H1 (cell line): ENCODE results near the gene RBM24. TPM values are rescaled to one million over a fixed set of nuclear protein-coding genes. Genes with fewer than 3 reads are reported as not detected.

Experiments
- CTCF ChIA-PET: fragments of 300-600 bp; sonication (Branson Sonifier 250); formaldehyde crosslinking; loops from one replicate; lab custom pipeline; 2021; ENCODE audit not compliant: partially characterized antibody; lab: Charles Lee
- POLR2A ChIA-PET: fragments of 300-600 bp; sonication (Branson Sonifier 250); formaldehyde crosslinking; loops from one replicate; lab custom pipeline; 2021; ENCODE audit warnings: inconsistent platforms; ENCODE audit not compliant: partially characterized antibody; lab: Charles Lee
- DNase-seq, 2 experiments: peaks; one replicate each; pipeline versions ENCODE4 v3.0.0 to v3.0.0-alpha.2; 2010 to 2022; ENCODE audit warnings: low spot score in 2 of 2, low read depth in 1 of 2, mixed read lengths in 1 of 2
- FAIRE-seq: peaks from 2 replicates; lab custom pipeline; 2011; peaks lifted over from hg19 to GRCh38; lab: Jason Lieb, UNC
- H2AFZ ChIP-seq: 2 replicates; pipeline ENCODE4 v1.8.1; 2012; ENCODE audit warnings: low read length, inconsistent platforms
- H2AK5ac ChIP-seq: 2 replicates; pipeline ENCODE4 v1.6.1; 2013; ENCODE audit warnings: low read depth, low read length
- H2BK120ac ChIP-seq: replicated peaks from 2 replicates; pipeline ENCODE3; 2013; ENCODE audit warnings: low read depth, low read length, inconsistent platforms
- H2BK12ac ChIP-seq: 2 replicates; pipeline ENCODE4 v1.6.1; 2013; ENCODE audit warnings: low read depth, low read length
- H2BK15ac ChIP-seq: 2 replicates; pipeline ENCODE4 v1.6.1; 2013; ENCODE audit warnings: low read length
- H2BK20ac ChIP-seq: 2 replicates; pipeline ENCODE4 v1.6.1; 2013; ENCODE audit warnings: low read length
- H2BK5ac ChIP-seq: 2 replicates; pipeline ENCODE4 v1.6.1; 2013; ENCODE audit warnings: low read depth, low read length
- H3K14ac ChIP-seq: 2 replicates; pipeline ENCODE4 v1.6.1; 2013; ENCODE audit warnings: inconsistent platforms; ENCODE audit not compliant: insufficient read length
- H3K18ac ChIP-seq: 2 replicates; pipeline ENCODE4 v1.6.1; 2013; ENCODE audit warnings: low read length; ENCODE audit errors: extremely low read depth
- H3K23ac ChIP-seq: 2 replicates; pipeline ENCODE4 v1.6.1; 2013; ENCODE audit warnings: inconsistent platforms; ENCODE audit not compliant: insufficient read length
- H3K23me2 ChIP-seq: 2 replicates; pipeline ENCODE4 v1.6.1; 2013; ENCODE audit warnings: low read depth, low read length
- H3K27ac ChIP-seq: 2 replicates; pipeline ENCODE4 v1.6.1; 2011; ENCODE audit warnings: low read depth, low read length, inconsistent platforms
- H3K27me3 ChIP-seq, 4 experiments: replicated peaks in 1 of 4; 1 replicate in 1 of 4; 2 replicates in 3 of 4; pipeline versions ENCODE4 v1.6.1 to v1.8.1; 2011 to 2013; ENCODE audit warnings: low read length in 3 of 4, mild to moderate bottlenecking in 3 of 4, inconsistent platforms in 2 of 4, mixed read lengths in 2 of 4, moderate library complexity in 1 of 4; ENCODE audit not compliant: control insufficient read depth in 3 of 4, insufficient read depth in 3 of 4; ENCODE audit errors: extremely low read depth in 1 of 4
- H3K36me3 ChIP-seq, 4 experiments: 2 replicates each; pipeline versions ENCODE4 v1.6.1 to v1.8.1; 2011 to 2013; ENCODE audit warnings: mild to moderate bottlenecking in 4 of 4, low read length in 3 of 4, moderate library complexity in 2 of 4, control low read depth in 1 of 4, inconsistent platforms in 1 of 4; ENCODE audit not compliant: insufficient read depth in 4 of 4, control insufficient read depth in 2 of 4
- H3K4ac ChIP-seq: replicated peaks from 2 replicates; pipeline ENCODE3; 2013; ENCODE audit warnings: low read length, low read depth, mixed read lengths, inconsistent platforms; ENCODE audit not compliant: insufficient read length
- H3K4me1 ChIP-seq, 4 experiments: replicated peaks in 1 of 4; 1 replicate in 1 of 4; 2 replicates in 3 of 4; pipeline versions ENCODE4 v1.6.1 to v1.8.1; 2011 to 2013; ENCODE audit warnings: low read length in 3 of 4, inconsistent platforms in 2 of 4, mixed read lengths in 1 of 4; ENCODE audit not compliant: insufficient read depth in 4 of 4, control insufficient read depth in 3 of 4
- H3K4me2 ChIP-seq, 2 experiments: 2 replicates each; pipeline versions ENCODE4 v1.6.1 to v1.8.1; 2011 to 2013; ENCODE audit warnings: low read depth in 2 of 2, low read length in 2 of 2, control low read depth in 1 of 2, inconsistent platforms in 1 of 2, mild to moderate bottlenecking in 1 of 2; ENCODE audit not compliant: insufficient read depth in 1 of 2
- H3K4me3 ChIP-seq, 4 experiments: fragments of 200-600, 300-600 bp in 1 of 4; sonication (generic), shearing (Covaris generic), sonication (Bioruptor Twin) in 1 of 4; 2 replicates each; pipeline versions ENCODE4 v1.5.1 to v1.8.1; 2011 to 2016; ENCODE audit warnings: low read length in 4 of 4, low read depth in 3 of 4, control low read depth in 2 of 4, inconsistent platforms in 2 of 4, mild to moderate bottlenecking in 2 of 4, mixed read lengths in 1 of 4, moderate library complexity in 1 of 4; ENCODE audit not compliant: insufficient read depth in 2 of 4; ENCODE audit errors: extremely low read depth in 1 of 4
- H3K56ac ChIP-seq: replicated peaks from 2 replicates; pipeline ENCODE3; 2013; ENCODE audit warnings: low read depth, mild to moderate bottlenecking, mixed read lengths, low read length, inconsistent platforms; ENCODE audit not compliant: insufficient read length
- H3K79me1 ChIP-seq: 2 replicates; pipeline ENCODE4 v1.6.1; 2013; ENCODE audit warnings: low read depth, low read length, control low read depth
- H3K79me2 ChIP-seq, 2 experiments: 2 replicates each; pipeline versions ENCODE4 v1.6.1 to v1.8.1; 2012 to 2013; ENCODE audit warnings: low read length in 2 of 2, mild to moderate bottlenecking in 2 of 2, inconsistent platforms in 1 of 2; ENCODE audit not compliant: insufficient read depth in 2 of 2, control insufficient read depth in 1 of 2
- H3K9ac ChIP-seq, 4 experiments: replicated peaks in 1 of 4; 1 replicate in 1 of 4; 2 replicates in 3 of 4; pipeline versions ENCODE4 v1.6.1 to v1.8.1; 2011 to 2013; ENCODE audit warnings: low read depth in 3 of 4, low read length in 3 of 4, control low read depth in 2 of 4, mild to moderate bottlenecking in 2 of 4, moderate library complexity in 2 of 4, inconsistent platforms in 1 of 4; ENCODE audit errors: extremely low read depth in 1 of 4
- H3K9me3 ChIP-seq, 2 experiments: 2 replicates each; pipeline versions ENCODE4 v1.6.1 to v1.8.1; 2012 to 2013; ENCODE audit warnings: mild to moderate bottlenecking in 2 of 2, moderate library complexity in 2 of 2, control low read depth in 1 of 2, inconsistent platforms in 1 of 2, low read depth in 1 of 2, low read length in 1 of 2, mixed read lengths in 1 of 2; ENCODE audit not compliant: insufficient read depth in 2 of 2
- H4K20me1 ChIP-seq, 2 experiments: replicated peaks in 1 of 2; 2 replicates each; pipeline versions ENCODE3 to v1.8.1; 2011 to 2013; ENCODE audit warnings: inconsistent platforms in 2 of 2, low read length in 2 of 2, mild to moderate bottlenecking in 1 of 2; ENCODE audit not compliant: insufficient read depth in 2 of 2, control insufficient read depth in 1 of 2
- H4K5ac ChIP-seq: 2 replicates; pipeline ENCODE4 v1.6.1; 2013; ENCODE audit warnings: low read length, low read depth, mixed read lengths, inconsistent platforms; ENCODE audit not compliant: insufficient read length
- H4K8ac ChIP-seq: 2 replicates; pipeline ENCODE4 v1.8.0; 2013; ENCODE audit warnings: mild to moderate bottlenecking, moderate library complexity, low read length, inconsistent platforms; ENCODE audit not compliant: insufficient read depth; ENCODE audit errors: extremely low read depth
- H4K91ac ChIP-seq: replicated peaks from 2 replicates; pipeline ENCODE3; 2013; ENCODE audit warnings: low read length, mixed read lengths, inconsistent platforms; ENCODE audit not compliant: insufficient read length
- NANOG ChIP-seq: IDR thresholded peaks from 2 replicates; pipeline ENCODE4 v1.6.1; 2011; ENCODE audit warnings: low read length, low read depth, mild to moderate bottlenecking, inconsistent platforms; ENCODE audit not compliant: insufficient read depth, poor library complexity, severe bottlenecking
- TAF1 ChIP-seq: IDR thresholded peaks from 2 replicates; pipeline ENCODE4 v1.6.1; 2011; ENCODE audit warnings: mild to moderate bottlenecking, low read depth, low read length
- WGBS, 2 experiments: shearing (Covaris generic) in 1 of 2; methylation state at CpG; one replicate each; pipeline versions ENCODE4 v1.1.6 to v1.1.7; 2013 to 2015; ENCODE audit warnings: low lambda C conversion rate in 2 of 2, mixed read lengths in 2 of 2, inconsistent platforms in 1 of 2, low coverage in 1 of 2, missing lambda C conversion rate in 1 of 2; ENCODE audit not compliant: insufficient replicate concordance in 2 of 2, insufficient coverage in 1 of 2, insufficient read length in 1 of 2; ENCODE audit errors: extremely low coverage in 1 of 2, missing lambda C conversion rate in 1 of 2; 5-methylcytosine and 5-hydroxymethylcytosine counted together
- polyA plus RNA-seq, 7 experiments: library from polyadenylated mRNA; depleted of rRNA in 3 of 7; stranded (reverse) in 5 of 7; unstranded in 2 of 7; fragments of >200 nt in 5 of 7; fragments of 200-250 nt in 2 of 7; gene quantifications; 1 replicate in 5 of 7; 2 replicates in 1 of 7; 4 replicates in 1 of 7; pipeline versions ENCODE4 v1.2.1 to v1.2.3, GENCODE V29; 2011 to 2013; ENCODE audit warnings: missing spikeins in 2 of 7, mixed read lengths in 2 of 7
- total RNA-seq: library from RNA; stranded (reverse); fragmentation: NEBNext Ultra II Directional; extraction: Animal tissue kit (Norgen Biotek cat#: 25700); gene quantifications from 2 replicates; pipeline ENCODE4 v1.2.1, GENCODE V29; 2021

Gene RBM24
- total and polyA plus RNA-seq, 2 of the 8 experiments (the other 6 are each of a cell fraction or from before 2014, with no cell fraction given), result 0.52 to 2.6 TPM

DNA sequence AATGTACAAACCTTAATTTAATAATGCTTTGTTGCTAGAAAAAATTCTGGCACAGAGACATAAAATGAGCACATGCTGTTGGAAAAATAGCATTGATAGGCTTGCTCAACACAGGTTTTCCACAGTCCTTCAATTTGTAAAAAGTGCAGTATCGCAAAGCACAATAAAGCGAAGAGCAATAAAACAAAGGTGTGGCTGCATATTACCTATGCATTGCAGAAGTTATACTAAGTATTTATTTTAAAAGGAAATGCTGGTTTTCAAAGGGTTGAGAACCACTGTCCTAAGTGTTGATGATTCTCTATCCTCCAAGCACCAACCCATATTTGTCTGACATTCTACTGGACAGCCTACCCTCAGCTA lies 58.1 kb downstream of the RBM24 start:
- WGBS, 2 experiments, result 93% methylated on average over 2 of the region's 2 CpGs; no CpG with 5 or more reads in 1 of the 2 experiments
- DNase-seq (no peak), FAIRE-seq (no peak)
- no peaks in the 10 kb centered on the region for H3K27me3 ChIP-seq
- H3K79me1 ChIP-seq, result no peaks in the 10 kb centered on the region
- no peaks in the 10 kb centered on the region for H3K23me2 ChIP-seq
- H3K4ac ChIP-seq, result no peak overlapping the region
- no peak overlapping the region for H2AK5ac ChIP-seq
- no peak overlapping the region for H2BK20ac ChIP-seq
- no peaks in the 10 kb centered on the region for H3K79me2 ChIP-seq
- H3K23ac ChIP-seq, result no peak overlapping the region
- no peak overlapping the region for H2BK5ac ChIP-seq
- H3K9ac ChIP-seq, result no peak overlapping the region
- H2BK12ac ChIP-seq, result no peak overlapping the region
- H4K5ac ChIP-seq, result no peak overlapping the region
- POLR2A ChIA-PET, result no interaction called here
- no peak overlapping the region for H3K4me2 ChIP-seq
- H3K56ac ChIP-seq, result no peak overlapping the region
- no peak overlapping the region for H3K18ac ChIP-seq
- H2BK120ac ChIP-seq, result no peak overlapping the region
- H3K36me3 ChIP-seq, result no peaks in the 10 kb centered on the region
- peaks cover 0 to 2% of the 10 kb centered on the region in 2 experiments; a peak in 1 of 4 replicates for H3K9me3 ChIP-seq
- no peak overlapping the region for H2AFZ ChIP-seq
- H3K4me3 ChIP-seq, result no peak overlapping the region
- TF ChIP-seq TAF1, result no peak
- no peak for TF ChIP-seq NANOG
- TF ChIP-seq, all 59 proteins: peak for 0
- no peak overlapping the region for H3K27ac ChIP-seq
- no peak overlapping the region for H3K14ac ChIP-seq
- no peaks in the 10 kb centered on the region for H3K4me1 ChIP-seq
- H2BK15ac ChIP-seq, result no peak overlapping the region
- H4K20me1 ChIP-seq, result no peaks in the 10 kb centered on the region
- H4K91ac ChIP-seq, result no peak overlapping the region
- CTCF ChIA-PET, result no interaction called here
- no peak overlapping the region for H4K8ac ChIP-seq
